Stimulated activated CD4-positive, alpha-beta T cell treated with anti-CD3 and anti-CD28 coated beads, TNF-alpha, amount 100 ng/mL, for 48 hours (primary cell): ENCODE measurements around the gene MEI1.

Experiments used
- DNase-seq, 3 donors: peaks; one replicate each; pipeline ENCODE4 v3.0.0-alpha.2; 2020; ENCODE audit warnings: low read depth in 3 of 3

Gene MEI1

DNA sequence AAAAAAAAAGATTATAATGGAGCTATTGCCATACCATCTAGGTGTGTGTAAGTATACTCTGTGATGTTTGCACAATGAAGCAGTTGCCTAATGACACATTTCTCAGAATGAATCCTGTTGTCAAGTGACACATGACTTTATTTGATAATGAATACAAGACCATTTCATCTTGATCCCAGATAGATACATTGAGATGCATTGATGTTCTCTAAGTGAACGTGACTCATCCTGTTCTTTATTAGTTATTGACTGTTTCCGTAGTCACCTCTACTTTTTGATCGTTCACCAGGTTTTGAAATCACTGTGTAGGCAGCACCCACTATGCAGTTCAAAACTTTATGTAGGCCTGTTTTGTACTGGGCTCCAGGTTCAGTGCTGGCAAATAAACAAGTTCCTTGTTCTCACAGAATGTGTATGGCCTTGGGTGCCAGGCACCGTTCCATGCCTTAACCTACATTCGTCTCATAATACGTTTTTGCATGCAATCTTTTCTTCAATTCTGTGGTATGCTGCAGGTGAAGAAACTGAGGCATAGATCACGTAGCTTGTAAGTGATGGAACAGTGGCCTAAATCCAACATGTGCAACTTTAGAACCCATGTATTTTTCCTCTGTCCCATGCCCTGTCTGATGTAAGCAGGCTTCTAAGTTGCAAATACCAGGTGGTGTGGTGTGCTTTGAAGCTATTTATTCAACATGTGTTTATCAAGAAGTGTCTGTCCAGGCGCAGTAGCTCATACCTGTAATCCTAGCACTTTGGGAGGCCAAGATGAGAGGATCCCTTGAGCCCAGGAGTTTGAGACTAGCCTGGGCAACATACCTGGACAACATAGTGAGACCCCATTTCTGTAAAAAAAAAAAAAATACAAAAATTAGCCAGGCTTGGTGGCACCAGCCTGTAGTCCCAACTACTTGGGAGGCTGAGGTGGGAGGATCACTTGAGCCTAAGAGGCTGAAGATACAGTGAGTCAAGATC is 144.0 kb downstream of the MEI1 start:
- no peak for DNase-seq

GRCh38 chr22:41844036-41844435 is 144.7 kb downstream of the MEI1 start:
- no peak for DNase-seq

- no peak for DNase-seq
Observed at GRCh38 chr22:41844513-41844912, 145.2 kb downstream of the MEI1 start.

- DNase-seq, result no peak
Observed at GRCh38 chr22:41845380-41846267, 146.3 kb downstream of the MEI1 start.

DNA sequence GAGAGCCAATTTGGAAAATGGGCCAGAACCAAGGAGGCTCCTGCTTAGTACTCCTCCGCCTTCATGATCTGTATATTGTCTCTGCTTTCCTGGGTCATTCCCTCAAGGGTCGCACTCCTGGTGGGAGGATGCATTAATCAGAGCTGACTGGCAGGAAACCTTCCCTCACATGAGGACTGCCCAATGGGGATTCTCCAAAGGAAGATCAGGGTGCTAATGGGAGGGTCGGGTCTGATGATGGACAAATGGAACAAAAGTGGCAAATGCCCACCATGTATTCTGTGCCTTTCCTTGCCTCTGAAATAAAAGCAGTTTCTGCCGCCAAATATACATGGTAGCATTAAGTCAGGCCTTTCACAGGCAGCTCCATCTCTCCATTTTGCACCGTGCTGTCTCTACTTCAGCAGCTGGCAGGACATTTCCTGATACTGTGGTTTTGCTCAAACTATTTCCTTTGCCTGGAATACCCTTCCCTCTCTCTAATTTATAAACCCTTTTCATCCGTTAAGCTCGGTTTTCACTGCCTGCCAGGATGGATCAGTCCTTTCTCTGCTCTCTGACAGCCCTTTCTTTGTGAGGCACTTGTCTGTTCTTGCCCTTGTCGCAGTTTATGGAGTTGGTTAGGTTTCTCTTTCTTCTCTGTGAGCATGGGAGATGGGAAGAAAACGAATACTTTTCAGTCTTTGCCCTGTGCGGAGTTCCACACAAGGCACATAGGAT is 147.1 kb downstream of the MEI1 start:
- no peak for DNase-seq

GRCh38 chr22:41847300-41847699 is 148.0 kb downstream of the MEI1 start:
- no peak for DNase-seq

- no peak for DNase-seq
Observed at GRCh38 chr22:41848468-41848867, 149.2 kb downstream of the MEI1 start.
